Glomerular visceral epithelial cell (primary cell): ENCODE measurements around the gene SLC33A1.
A peak's percentile ranks its signal among the peaks of the same experiment; 100 is the strongest.
"Not testable (repeated sequence)": the region's sequence is repeated elsewhere in the genome, so short reads cannot be mapped to it uniquely, and the experiment has no call there.

Source experiments
- DNase-seq: peaks from one replicate; pipeline ENCODE4 v3.0.0-alpha.2; 2016; ENCODE audit errors: extremely low spot score

The SLC33A1 gene

GRCh38 chr3:155862290-155862982 is 8.2 kb upstream of the SLC33A1 start:
- DNase-seq, result peak; percentile 70

GRCh38 chr3:155861476-155862183 is 7.4 kb upstream of the SLC33A1 start:
- no peak for DNase-seq

DNA sequence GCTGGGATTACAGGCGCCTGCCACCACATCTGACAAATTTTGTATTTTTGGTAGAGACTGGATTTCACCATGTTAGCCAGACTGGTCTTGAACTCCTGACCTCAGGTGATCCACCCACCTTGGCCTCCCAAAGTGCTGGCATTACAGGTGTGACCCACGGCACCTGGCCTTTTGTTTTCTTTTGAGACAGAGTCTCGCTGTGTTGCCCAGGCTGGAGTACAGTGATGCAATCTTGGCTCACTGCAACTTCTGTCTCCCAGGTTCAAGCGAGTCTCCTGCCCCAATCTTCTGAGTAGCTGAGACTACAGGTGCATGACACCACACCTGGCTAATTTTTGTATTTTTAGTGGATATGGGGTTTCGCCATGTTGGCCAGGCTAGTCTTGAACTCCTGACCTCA is 6.2 kb upstream of the SLC33A1 start:
- DNase-seq, result not testable (repeated sequence)

GRCh38 chr3:155859859-155860258 is 5.6 kb upstream of the SLC33A1 start:
- DNase-seq, result no peak

DNA sequence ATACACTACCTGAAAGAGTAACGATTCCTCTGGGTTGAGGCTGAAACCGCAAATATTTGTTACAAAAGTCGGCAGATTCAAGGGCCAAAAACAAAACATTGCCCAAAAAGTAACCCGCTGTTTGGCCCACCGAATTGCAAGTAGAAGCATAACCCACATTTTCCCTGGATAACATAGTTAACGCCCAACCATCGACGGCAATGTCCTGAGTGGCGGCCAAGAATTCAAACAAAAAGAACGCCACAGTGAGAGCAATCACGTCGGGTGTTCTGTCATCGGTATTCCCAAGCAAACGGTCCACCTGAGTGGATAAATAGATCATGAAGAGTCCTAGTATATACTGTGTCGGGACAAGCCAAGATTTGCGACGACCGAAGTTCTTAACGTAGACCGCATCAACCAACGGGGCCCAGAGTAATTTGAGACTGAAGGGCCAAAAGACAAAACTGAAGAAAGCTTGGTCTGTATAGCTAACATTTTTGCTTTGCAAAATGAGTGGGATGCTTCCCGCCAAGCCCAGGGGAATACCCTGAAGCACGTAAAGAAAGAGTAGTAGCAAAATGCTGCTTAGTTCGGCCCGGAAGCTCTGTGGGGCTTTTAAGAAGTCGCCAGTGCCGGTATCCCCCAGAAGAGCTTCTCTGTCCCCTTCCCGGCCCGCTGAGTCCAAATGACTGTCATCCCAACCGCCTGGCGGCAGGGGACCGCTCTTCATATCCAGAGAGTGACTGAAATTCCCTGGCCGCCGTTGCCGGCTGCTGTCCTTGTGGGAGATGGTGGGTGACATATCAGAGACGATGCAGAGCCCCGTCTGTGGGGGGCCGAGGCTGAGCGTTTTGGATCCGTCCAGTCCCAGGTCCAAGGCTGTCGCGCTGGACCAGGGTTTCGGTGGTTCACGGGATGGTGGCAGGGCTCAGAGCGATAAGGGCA is 750 bp downstream of the SLC33A1 start:
- peak; percentile 7 for DNase-seq

- no peak for DNase-seq
Measured at GRCh38 chr3:155852341-155852740, 1.9 kb downstream of the SLC33A1 start.

GRCh38 chr3:155849404-155849803 is 4.8 kb downstream of the SLC33A1 start:
- DNase-seq, result not testable (repeated sequence)

DNA sequence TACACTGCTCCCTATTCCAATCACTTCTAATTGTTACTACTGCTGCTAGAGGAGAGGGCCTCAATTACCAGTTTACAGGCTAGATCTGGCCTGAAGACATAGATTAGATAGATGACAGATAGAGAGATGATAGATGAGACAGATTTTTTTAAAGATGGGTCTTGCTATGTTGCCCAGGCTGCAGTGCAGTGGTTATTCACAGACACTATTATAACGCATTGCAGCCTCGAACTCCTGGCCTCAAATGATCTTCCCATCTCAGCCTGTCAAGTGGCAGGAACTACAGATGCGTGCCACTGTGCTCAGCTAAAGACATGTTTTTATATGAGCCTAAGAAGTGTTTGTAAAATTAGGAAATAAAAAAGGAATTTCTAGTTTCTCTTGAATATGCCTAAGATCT is 6.2 kb downstream of the SLC33A1 start:
- no peak for DNase-seq

DNA sequence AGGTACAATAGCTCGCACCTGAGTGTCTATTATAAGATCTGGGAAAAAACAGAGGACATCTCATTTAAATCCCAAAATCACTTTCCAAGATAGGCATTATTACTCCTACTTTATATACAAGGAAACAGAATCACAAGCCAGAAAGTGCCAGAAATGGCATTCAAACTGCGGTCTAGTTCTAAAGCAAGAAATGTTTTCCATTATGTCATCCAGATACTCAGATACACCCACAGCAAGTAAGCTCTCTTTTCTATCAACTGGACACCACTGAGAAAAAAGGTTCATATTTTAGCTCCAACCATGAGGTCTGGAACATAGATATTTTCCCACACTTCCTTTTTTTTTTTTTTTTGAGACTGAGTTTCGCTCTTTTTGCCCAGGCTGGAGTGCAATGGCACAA is 8.1 kb downstream of the SLC33A1 start:
- DNase-seq, result no peak

DNA sequence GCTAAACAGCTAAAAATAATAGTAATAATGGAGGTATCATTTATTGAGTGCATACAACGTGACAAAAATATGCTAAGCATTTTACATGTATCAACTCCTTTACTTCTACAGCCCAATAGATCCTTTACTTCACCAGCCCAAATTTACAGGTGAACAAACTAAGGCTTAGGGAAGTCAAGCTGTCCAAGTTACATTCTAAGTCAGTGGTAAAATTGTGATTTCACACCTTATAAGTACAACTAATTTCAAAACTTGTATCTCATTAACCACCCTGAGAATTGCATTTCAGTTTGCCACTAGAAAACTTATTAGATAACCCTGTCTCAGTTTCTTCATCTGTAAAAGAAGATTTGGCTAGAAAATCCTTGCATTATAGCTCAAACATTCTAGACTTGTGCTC is 10.7 kb downstream of the SLC33A1 start:
- no peak for DNase-seq

DNA sequence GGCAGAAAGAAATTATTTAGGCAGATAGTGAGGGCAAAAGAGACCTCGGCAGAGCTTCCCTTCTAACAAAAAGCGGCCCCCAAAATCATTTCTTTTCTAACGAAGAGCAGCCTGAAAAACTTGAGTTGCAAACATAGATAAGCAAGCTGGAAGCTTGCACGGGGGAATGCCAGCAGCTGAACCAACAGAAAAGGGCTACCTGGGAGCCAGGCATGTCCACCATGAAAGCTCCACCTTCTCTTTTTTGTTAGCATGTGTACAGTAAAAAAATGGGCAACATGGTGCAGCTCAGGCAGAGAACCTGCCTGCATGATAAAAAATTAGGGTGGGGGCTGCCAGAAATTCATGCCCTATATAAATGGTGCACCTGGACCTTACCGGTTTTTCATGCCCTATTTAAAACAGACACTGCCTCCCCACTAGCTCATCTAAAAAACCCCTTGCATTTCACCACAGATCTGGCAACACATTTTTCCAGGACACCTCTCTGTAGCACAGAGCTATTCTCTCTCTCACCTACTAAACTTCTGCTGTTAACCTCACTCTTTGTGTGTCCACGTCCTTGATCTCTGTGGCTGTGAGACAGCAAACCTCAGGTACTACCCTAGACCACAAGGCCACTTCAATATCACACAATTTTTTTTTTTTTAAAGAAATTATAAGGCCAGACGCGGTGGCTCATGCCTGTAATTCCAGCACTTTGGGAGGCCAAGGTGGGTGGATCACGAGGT is 18.7 kb downstream of the SLC33A1 start:
- no peak for DNase-seq

GRCh38 chr3:155828490-155829098 is 25.6 kb downstream of the SLC33A1 start:
- not testable (repeated sequence) for DNase-seq

- DNase-seq, result no peak
Measured at GRCh38 chr3:155815030-155815545, 39.1 kb downstream of the SLC33A1 start.

- DNase-seq, result not testable (repeated sequence)
Measured at GRCh38 chr3:155813224-155813623, 41.0 kb downstream of the SLC33A1 start.

- no peak for DNase-seq
Measured at GRCh38 chr3:155809181-155809580, 45.0 kb downstream of the SLC33A1 start.

- DNase-seq, result no peak
Measured at GRCh38 chr3:155807823-155808222, 46.4 kb downstream of the SLC33A1 start.

- DNase-seq, result peak; percentile 68
Measured at GRCh38 chr3:155805802-155806618, 48.2 kb downstream of the SLC33A1 start, which contains the start of gene C3orf33. Gene C3orf33, minus strand, starts transcription at chr3:155806278. Its CDS starts 26 bp downstream, at chr3:155806252.

DNA sequence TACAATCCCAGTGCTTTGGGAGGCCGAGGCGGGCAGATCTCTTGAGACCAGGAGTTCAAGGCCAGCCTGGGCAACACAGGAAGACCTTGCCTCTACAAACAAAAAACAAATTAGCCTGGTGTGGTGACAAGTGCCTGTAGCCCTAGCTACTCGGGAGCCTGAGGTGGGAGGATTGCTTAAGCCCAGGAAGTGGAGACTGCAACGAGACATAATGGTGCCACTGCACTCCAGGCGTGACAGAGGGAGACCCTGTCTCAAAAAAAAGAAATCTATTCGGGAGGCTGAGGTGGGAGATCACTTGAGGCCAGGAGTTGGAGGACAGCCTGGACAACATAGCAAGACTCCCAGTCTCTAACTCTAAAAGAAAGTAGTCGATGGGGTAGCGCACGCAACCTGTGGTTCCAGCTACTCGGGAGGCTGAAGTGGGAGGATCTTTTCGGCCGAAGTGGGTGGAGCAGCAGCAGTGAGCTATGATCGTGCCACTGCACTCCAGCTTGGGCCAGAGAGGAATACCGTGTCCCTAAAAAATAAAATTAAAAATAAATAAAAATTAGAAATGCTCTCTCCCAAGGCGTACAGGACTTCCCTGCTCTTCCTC is 48.9 kb downstream of the SLC33A1 start:
- DNase-seq, result peak; percentile 23

- no peak for DNase-seq
Measured at GRCh38 chr3:155804323-155804722, 49.9 kb downstream of the SLC33A1 start.

DNA sequence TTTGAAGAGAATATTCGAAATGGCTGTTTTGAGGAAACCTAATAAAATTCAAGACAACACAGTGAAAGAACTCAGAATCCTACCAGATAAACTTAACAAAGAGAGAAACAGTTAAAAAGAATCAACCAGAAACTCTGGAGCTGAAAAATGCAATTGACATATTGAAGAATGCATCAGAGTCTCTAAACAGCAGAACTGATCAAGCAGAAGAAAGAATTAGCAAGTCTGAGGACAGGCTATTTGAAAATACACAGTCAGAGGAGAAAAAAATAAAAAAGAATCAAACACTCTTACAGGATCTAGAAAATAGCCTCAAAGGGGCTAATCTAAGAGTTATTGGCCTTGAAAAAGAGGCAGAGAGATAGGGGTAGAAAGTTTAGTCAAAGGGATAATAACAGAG is 61.7 kb downstream of the SLC33A1 start:
- no peak for DNase-seq
